Thyroid gland (tissue), 4 donors: ENCODE measurements around the gene ASB8. TPM values are rescaled to one million over a fixed set of nuclear protein-coding genes. Genes with fewer than 3 reads are reported as not detected.

Source experiments
- DNase-seq, 2 donors: peaks; one replicate each; pipeline ENCODE4 v3.0.0-alpha.2; 2019
- H3K27ac ChIP-seq, 3 donors: fragments of 200-600 bp; sonication (generic); 1 replicate in 2 of 3; 2 replicates in 1 of 3; pipeline ENCODE4 v1.5.1; 2016 to 2019; ENCODE audit warnings: mild to moderate bottlenecking in 1 of 3, moderate library complexity in 1 of 3
- H3K27me3 ChIP-seq: fragments of 200-600 bp; sonication (generic); one replicate; pipeline ENCODE4 v1.5.1; 2019
- H3K36me3 ChIP-seq, 2 donors: fragments of 200-600 bp; sonication (generic); one replicate each; pipeline ENCODE4 v1.5.1; 2016 to 2019
- H3K4me1 ChIP-seq, 2 donors: fragments of 200-600 bp; sonication (generic); one replicate each; pipeline ENCODE4 v1.5.1; 2017 to 2019
- H3K4me3 ChIP-seq, 3 donors: fragments of 200-600 bp; sonication (generic); replicated peaks in 1 of 3; 1 replicate in 2 of 3; 2 replicates in 1 of 3; pipeline ENCODE4 v1.5.1; 2016; ENCODE audit warnings: mild to moderate bottlenecking in 1 of 3
- H3K9me3 ChIP-seq: fragments of 200-600 bp; sonication (generic); one replicate; pipeline ENCODE4 v1.5.1; 2017
- CTCF ChIP-seq, 6 experiments: fragments of 200-600 bp in 3 of 6; fragments of 450-650 bp in 3 of 6; sonication (generic) in 3 of 6; IDR thresholded peaks; one replicate each; pipeline ENCODE4 v1.5.1; 2016 to 2019; ENCODE audit warnings: antibody characterized with exemption in 6 of 6, mild to moderate bottlenecking in 2 of 6, inconsistent platforms in 1 of 6, moderate library complexity in 1 of 6
- POLR2A ChIP-seq, 2 donors: fragments of 450-650 bp; IDR thresholded peaks; one replicate each; pipeline ENCODE4 v1.6.1; 2017; ENCODE audit warnings: antibody characterized with exemption in 2 of 2, mild to moderate bottlenecking in 2 of 2, moderate library complexity in 1 of 2
- WGBS, 2 donors: methylation state at CpG; one replicate each; pipeline ENCODE4 v1.1.5; 2017; 5-methylcytosine and 5-hydroxymethylcytosine counted together
- intact Hi-C: fragments of 100-400 bp; cut with DNase I; formaldehyde crosslinking; loops from one replicate; pipeline ENCODE4 v1.15.1; 2023
- total RNA-seq, 4 donors: library from RNA; depleted of rRNA; stranded (reverse); fragments of >200 nt; gene quantifications; one replicate each; pipeline ENCODE4 v1.2.3, GENCODE V29; 2016

Gene ASB8
- total RNA-seq, 4 donors from 2014 or later = 28.9 to 70.6 (median 33.4) TPM

- 1% methylated on average over 10 of the region's 10 CpGs for WGBS, 2 donors
- Histone ChIP-seq H3K27ac (peak overlapping the region; percentile 94 to 99 (median 96)), H3K4me1 (peaks cover 11 to 26% of the 10 kb centered on the region in 2 donors), H3K27me3 (no peaks in the 10 kb centered on the region), H3K36me3 (no peaks in the 10 kb centered on the region), H3K4me3 (peak overlapping the region; percentile 58 to 85 (median 77)), H3K9me3 (no peaks in the 10 kb centered on the region)
- TF ChIP-seq POLR2A (IDR thresholded peaks at IDR 0.05) (no peak), CTCF (IDR thresholded peaks at IDR 0.05) (peak in 5 of 6 experiments; percentile 18 to 61 (median 54))
- DNase-seq = peak in 1 of 2 donors; percentile 21
- intact Hi-C loops = no loop called here
Observed at GRCh38 chr12:48197549-48197970, 40.2 kb upstream of the ASB8 start.

- intact Hi-C loops = no loop called here
- no peaks in the 10 kb centered on the region for H3K9me3 ChIP-seq
Observed at GRCh38 chr12:48194799-48195201, 37.5 kb upstream of the ASB8 start.

GRCh38 chr12:48193623-48194022 is 36.3 kb upstream of the ASB8 start:
- DNase-seq = no peak
- WGBS, 2 donors = 38 to 54% methylated on average over 2 of the region's 2 CpGs
- H3K27ac ChIP-seq = no peak overlapping the region
- no peaks in the 10 kb centered on the region for H3K27me3 ChIP-seq
- peaks cover 6 to 9% of the 10 kb centered on the region in 2 donors for H3K4me1 ChIP-seq
- H3K4me3 ChIP-seq = no peak overlapping the region
- intact Hi-C loops = no loop called here
- TF ChIP-seq CTCF (IDR thresholded peaks at IDR 0.05) (no peak), POLR2A (IDR thresholded peaks at IDR 0.05) (no peak)
- no peaks in the 10 kb centered on the region for H3K9me3 ChIP-seq
- no peaks in the 10 kb centered on the region for H3K36me3 ChIP-seq

More at GRCh38 chr12:48194799-48195201, 37.5 kb upstream of the ASB8 start:
- Histone ChIP-seq H3K27me3 (no peaks in the 10 kb centered on the region), H3K4me3 (no peak overlapping the region), H3K36me3 (no peaks in the 10 kb centered on the region), H3K27ac (no peak overlapping the region), H3K4me1 (peaks cover 11 to 18% of the 10 kb centered on the region in 2 donors)
- no peak for DNase-seq
- TF ChIP-seq CTCF (IDR thresholded peaks at IDR 0.05) = no peak
- no peak for TF ChIP-seq POLR2A (IDR thresholded peaks at IDR 0.05)
- 71 to 79% methylated on average over 1 of the region's 1 CpG for WGBS, 2 donors

- Histone ChIP-seq H3K27me3 (no peaks in the 10 kb centered on the region), H3K4me3 (no peak overlapping the region), H3K27ac (no peak overlapping the region), H3K36me3 (no peaks in the 10 kb centered on the region), H3K4me1 (peaks cover 4 to 6% of the 10 kb centered on the region in 2 donors), H3K9me3 (no peaks in the 10 kb centered on the region)
- TF ChIP-seq POLR2A (IDR thresholded peaks at IDR 0.05) = no peak
- TF ChIP-seq CTCF (IDR thresholded peaks at IDR 0.05) = no peak
- intact Hi-C loops = no loop called here
- WGBS, 2 donors = 85 to 100% methylated on average over 1 of the region's 1 CpG
- no peak for DNase-seq
Observed at GRCh38 chr12:48192861-48193260, 35.5 kb upstream of the ASB8 start.

GRCh38 chr12:48191096-48191495 is 33.8 kb upstream of the ASB8 start:
- intact Hi-C loops = no loop called here
- no peak for TF ChIP-seq POLR2A (IDR thresholded peaks at IDR 0.05)
- no peak for TF ChIP-seq CTCF (IDR thresholded peaks at IDR 0.05)
- Histone ChIP-seq H3K4me1 (no peaks in the 10 kb centered on the region), H3K4me3 (no peak overlapping the region), H3K27ac (no peak overlapping the region), H3K9me3 (no peaks in the 10 kb centered on the region), H3K36me3 (no peaks in the 10 kb centered on the region), H3K27me3 (no peaks in the 10 kb centered on the region)
- no peak for DNase-seq
